ENCODE measurements around the gene MAP4K3.

Gene MAP4K3

GRCh38 chr2:39431592-39432316, 5.3 kb downstream of the MAP4K3 start:
- H3K4me3 ChIP-seq (ENCODE audit: low read depth, low read length), result no peak overlapping the region
- no peak for DNase-seq (ENCODE audit: low read depth, low spot score)
- CTCF ChIA-PET, result interaction anchor here (0.9 to 1.4 kb wide), 4 partner anchors 13 to 265 kb away, joined by 3 read pairs; no protein-coding TSS in a partner anchor
- POLR2A ChIA-PET, result no interaction called here
- TF ChIP-seq, protein P1, sequence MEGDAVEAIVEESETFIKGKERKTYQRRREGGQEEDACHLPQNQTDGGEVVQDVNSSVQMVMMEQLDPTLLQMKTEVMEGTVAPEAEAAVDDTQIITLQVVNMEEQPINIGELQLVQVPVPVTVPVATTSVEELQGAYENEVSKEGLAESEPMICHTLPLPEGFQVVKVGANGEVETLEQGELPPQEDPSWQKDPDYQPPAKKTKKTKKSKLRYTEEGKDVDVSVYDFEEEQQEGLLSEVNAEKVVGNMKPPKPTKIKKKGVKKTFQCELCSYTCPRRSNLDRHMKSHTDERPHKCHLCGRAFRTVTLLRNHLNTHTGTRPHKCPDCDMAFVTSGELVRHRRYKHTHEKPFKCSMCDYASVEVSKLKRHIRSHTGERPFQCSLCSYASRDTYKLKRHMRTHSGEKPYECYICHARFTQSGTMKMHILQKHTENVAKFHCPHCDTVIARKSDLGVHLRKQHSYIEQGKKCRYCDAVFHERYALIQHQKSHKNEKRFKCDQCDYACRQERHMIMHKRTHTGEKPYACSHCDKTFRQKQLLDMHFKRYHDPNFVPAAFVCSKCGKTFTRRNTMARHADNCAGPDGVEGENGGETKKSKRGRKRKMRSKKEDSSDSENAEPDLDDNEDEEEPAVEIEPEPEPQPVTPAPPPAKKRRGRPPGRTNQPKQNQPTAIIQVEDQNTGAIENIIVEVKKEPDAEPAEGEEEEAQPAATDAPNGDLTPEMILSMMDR (IDR thresholded peaks at IDR 0.05; ENCODE audit: insufficient read depth, low read length, missing control alignments), result no peak

- DNase-seq (ENCODE audit: low read depth, low spot score), result no peak
- CTCF ChIA-PET, result interaction anchor here (1.1 kb wide), 1 partner anchor 35 kb away, joined by 3 read pairs; no protein-coding TSS in a partner anchor
- POLR2A ChIA-PET, result no interaction called here
- TF ChIP-seq, protein P1 (IDR thresholded peaks at IDR 0.05; ENCODE audit: insufficient read depth, low read length, missing control alignments), result no peak
- H3K4me3 ChIP-seq (ENCODE audit: low read depth, low read length), result no peak overlapping the region
Observed at GRCh38 chr2:39429746-39430145, 7.3 kb downstream of the MAP4K3 start.

DNA sequence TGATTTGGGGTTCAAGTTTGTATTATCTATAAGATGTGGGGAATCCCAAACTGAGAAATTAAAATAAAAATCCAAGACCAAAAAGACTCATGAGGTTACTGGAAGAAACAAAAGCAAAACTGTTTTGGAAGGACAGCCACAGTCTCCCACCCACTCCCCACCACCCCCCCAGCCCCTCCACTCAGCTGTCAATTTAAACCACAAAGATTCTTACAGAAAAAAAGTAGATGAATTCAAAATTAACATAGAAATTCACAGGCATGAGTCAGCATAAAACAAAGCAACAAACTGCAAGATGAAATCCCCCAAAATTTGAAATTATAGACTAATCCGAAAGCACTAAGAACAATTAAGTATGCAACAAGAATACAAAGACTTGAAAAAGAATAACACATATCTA, 12.1 kb downstream of the MAP4K3 start:
- ChIA-PET CTCF (no interaction called here), POLR2A (interaction anchor here (0.8 kb wide), 1 partner anchor 77 kb away, joined by 3 read pairs; no protein-coding TSS in a partner anchor)
- DNase-seq (ENCODE audit: low read depth, low spot score), result no peak
- TF ChIP-seq, protein P1 (IDR thresholded peaks at IDR 0.05; ENCODE audit: insufficient read depth, low read length, missing control alignments), result no peak
- H3K4me3 ChIP-seq (ENCODE audit: low read depth, low read length), result no peak overlapping the region

DNA sequence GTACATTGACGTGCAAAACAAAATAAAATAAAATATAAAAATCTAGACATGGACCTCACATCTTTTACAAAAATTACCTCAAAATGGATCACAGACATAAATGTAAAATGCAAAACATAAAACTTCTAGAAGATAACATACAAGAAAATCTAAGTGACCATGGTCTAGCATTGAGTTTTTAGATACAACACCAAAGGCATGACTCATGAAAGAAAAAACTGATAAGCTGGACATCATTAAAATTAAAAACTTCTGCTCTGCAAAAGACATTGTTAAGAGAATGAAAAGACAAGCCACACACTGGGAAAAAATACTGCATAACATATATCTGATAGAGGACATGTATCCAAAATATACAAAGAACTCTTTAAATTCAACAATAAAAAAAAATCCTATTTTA, 14.4 kb downstream of the MAP4K3 start:
- CTCF ChIA-PET, result no interaction called here
- TF ChIP-seq, protein P1 (IDR thresholded peaks at IDR 0.05; ENCODE audit: insufficient read depth, low read length, missing control alignments), result no peak

DNA sequence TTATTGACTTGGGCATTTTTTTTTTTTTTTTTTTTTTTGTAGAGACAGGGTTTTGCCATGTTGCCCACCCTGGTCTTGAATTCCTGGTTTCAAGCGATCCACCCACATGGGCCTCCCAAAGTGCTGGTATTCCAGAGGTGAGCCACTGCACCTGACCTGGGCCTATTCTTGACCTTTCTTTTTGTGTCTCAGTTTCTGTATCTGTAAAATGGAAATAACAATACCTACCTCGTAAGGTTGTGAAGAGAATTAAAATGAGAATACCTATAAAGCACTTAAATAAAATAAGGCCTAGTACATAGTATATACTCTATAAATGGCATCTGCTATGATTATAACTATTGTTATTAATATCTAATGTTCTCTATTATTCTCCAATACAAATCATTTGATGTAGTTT, 15.7 kb downstream of the MAP4K3 start:
- H3K4me3 ChIP-seq (ENCODE audit: low read depth, low read length), result no peak overlapping the region
- ChIA-PET CTCF (no interaction called here), POLR2A (no interaction called here)
- DNase-seq (ENCODE audit: low read depth, low spot score), result no peak
- TF ChIP-seq, protein P1 (IDR thresholded peaks at IDR 0.05; ENCODE audit: insufficient read depth, low read length, missing control alignments), result no peak

More for the DNA sequence above, 14.4 kb downstream of the MAP4K3 start:
- POLR2A ChIA-PET, result no interaction called here
- no peak for DNase-seq (ENCODE audit: low read depth, low spot score)
- H3K4me3 ChIP-seq (ENCODE audit: low read depth, low read length), result no peak overlapping the region

GRCh38 chr2:39419282-39420223, 17.5 kb downstream of the MAP4K3 start:
- TF ChIP-seq, protein P1 (IDR thresholded peaks at IDR 0.05; ENCODE audit: insufficient read depth, low read length, missing control alignments), result no peak
- CTCF ChIA-PET, result interaction anchor here (1.1 kb wide), 1 partner anchor 12 kb away, joined by 3 read pairs; no protein-coding TSS in a partner anchor
- DNase-seq (ENCODE audit: low read depth, low spot score), result no peak
- POLR2A ChIA-PET, result no interaction called here
- H3K4me3 ChIP-seq (ENCODE audit: low read depth, low read length), result no peak overlapping the region
